ENCODE results near the gene USP15.

DNA sequence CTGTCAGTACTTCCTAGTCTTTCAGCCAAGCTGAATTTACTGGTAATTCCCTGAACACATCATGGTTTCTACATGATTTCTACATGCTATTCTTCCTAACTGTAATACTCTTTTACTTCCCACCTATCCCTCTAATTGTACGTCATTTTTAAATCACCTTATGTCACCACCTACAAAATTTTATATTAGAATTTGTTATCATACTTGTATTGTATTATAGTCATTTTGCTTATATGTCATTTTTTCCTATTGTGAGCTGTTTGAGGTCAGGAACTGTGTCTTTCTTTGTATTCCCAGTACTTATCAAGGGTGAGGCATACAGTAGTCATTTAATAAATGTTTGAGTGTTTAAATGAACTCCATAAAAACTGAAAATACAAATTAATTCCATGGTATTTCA lies 86.6 kb downstream of the USP15 start:
- TF ChIP-seq, protein P1, sequence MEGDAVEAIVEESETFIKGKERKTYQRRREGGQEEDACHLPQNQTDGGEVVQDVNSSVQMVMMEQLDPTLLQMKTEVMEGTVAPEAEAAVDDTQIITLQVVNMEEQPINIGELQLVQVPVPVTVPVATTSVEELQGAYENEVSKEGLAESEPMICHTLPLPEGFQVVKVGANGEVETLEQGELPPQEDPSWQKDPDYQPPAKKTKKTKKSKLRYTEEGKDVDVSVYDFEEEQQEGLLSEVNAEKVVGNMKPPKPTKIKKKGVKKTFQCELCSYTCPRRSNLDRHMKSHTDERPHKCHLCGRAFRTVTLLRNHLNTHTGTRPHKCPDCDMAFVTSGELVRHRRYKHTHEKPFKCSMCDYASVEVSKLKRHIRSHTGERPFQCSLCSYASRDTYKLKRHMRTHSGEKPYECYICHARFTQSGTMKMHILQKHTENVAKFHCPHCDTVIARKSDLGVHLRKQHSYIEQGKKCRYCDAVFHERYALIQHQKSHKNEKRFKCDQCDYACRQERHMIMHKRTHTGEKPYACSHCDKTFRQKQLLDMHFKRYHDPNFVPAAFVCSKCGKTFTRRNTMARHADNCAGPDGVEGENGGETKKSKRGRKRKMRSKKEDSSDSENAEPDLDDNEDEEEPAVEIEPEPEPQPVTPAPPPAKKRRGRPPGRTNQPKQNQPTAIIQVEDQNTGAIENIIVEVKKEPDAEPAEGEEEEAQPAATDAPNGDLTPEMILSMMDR (IDR thresholded peaks at IDR 0.05), result no peak
- no peak for TF ChIP-seq POLR2AphosphoS5 (IDR thresholded peaks at IDR 0.05; ENCODE audit: insufficient read depth in 1 of 2, low read depth in 1 of 2)
- TF ChIP-seq POLR2A (IDR thresholded peaks at IDR 0.05), result no peak

Data from vagina (tissue), 2 donors.